Breast epithelium (tissue), 4 donors: ENCODE measurements around the gene DET1. TPM values are rescaled to one million over a fixed set of nuclear protein-coding genes. Genes with fewer than 3 reads are reported as not detected.

ENCODE experiments used
- DNase-seq, 2 donors: peaks; one replicate each; pipeline ENCODE4 v3.0.0-alpha.2; 2019; ENCODE audit warnings: low spot score in 2 of 2
- H3K27ac ChIP-seq, 2 donors: fragments of 200-600 bp; sonication (generic) in 1 of 2; one replicate each; pipeline ENCODE4 v1.5.1; 2016 to 2019; ENCODE audit warnings: mild to moderate bottlenecking in 1 of 2
- H3K27me3 ChIP-seq, 2 donors: fragments of 200-600 bp; sonication (generic) in 1 of 2; one replicate each; pipeline versions ENCODE4 v1.5.1 to v1.6.0; 2017 to 2019; ENCODE audit warnings: control low read depth in 1 of 2, mild to moderate bottlenecking in 1 of 2
- H3K36me3 ChIP-seq: fragments of 200-600 bp; one replicate; pipeline ENCODE4 v1.5.1; 2019
- H3K4me1 ChIP-seq, 2 donors: fragments of 200-600 bp; sonication (generic); one replicate each; pipeline ENCODE4 v1.5.1; 2016 to 2019; ENCODE audit warnings: control low read depth in 1 of 2
- H3K4me3 ChIP-seq, 3 donors: fragments of 200-600 bp; sonication (generic); 1 replicate in 2 of 3; 2 replicates in 1 of 3; pipeline ENCODE4 v1.5.1; 2016 to 2019; ENCODE audit warnings: mild to moderate bottlenecking in 3 of 3, moderate library complexity in 2 of 3
- H3K9me3 ChIP-seq, 2 donors: fragments of 200-600 bp; sonication (generic) in 1 of 2; one replicate each; pipeline ENCODE4 v1.5.1; 2016 to 2019; ENCODE audit warnings: control low read depth in 1 of 2
- POLR2A ChIP-seq: fragments of 450-650 bp; IDR thresholded peaks from one replicate; pipeline ENCODE4 v1.6.1; 2016; ENCODE audit warnings: antibody characterized with exemption, mild to moderate bottlenecking, moderate library complexity
- POLR2AphosphoS5 ChIP-seq, 3 donors: sonication (generic); formaldehyde crosslinking; IDR thresholded peaks; one replicate each; pipeline ENCODE4 v1.6.1; 2017; ENCODE audit warnings: antibody characterized with exemption in 3 of 3
- intact Hi-C: fragments of 100-400 bp; cut with DNase I; formaldehyde crosslinking; loops from one replicate; pipeline ENCODE4 v1.15.1; 2023; ENCODE audit warnings: low total_unique reads
- total RNA-seq, 3 donors: library from RNA; depleted of rRNA; stranded (reverse); fragments of >200 nt; gene quantifications; one replicate each; pipeline ENCODE4 v1.1.0, GENCODE V29; 2016
- TF ChIP-seq, protein P1 (sequence below), 3 donors: fragments of 450-650 bp; IDR thresholded peaks; one replicate each; pipeline ENCODE4 v1.5.1; 2016 to 2017; ENCODE audit warnings: antibody characterized with exemption in 3 of 3, mild to moderate bottlenecking in 3 of 3, moderate library complexity in 3 of 3

DET1 gene
- total RNA-seq, 3 donors from 2014 or later = 7.2 to 19.6 (median 12.1) TPM

DNA sequence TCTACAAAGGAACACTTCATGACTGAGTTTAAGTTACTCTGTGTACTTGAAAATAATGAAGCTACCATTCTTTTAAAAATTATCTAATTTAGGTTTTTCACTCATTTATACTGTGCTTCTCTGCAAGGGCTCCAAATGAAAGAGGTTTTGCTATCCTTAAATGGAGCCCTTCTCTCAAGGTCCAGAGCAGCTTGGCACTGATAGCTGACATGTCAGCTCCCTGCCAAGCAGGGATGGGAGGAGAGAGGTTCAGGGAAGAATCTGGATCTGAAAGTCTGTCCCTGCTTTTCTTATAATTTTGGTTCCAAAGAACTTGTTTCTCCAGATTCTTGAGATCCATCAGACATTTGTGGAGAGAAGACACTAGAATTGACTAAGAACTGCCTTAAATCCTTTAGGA lies 39.9 kb downstream of the DET1 start:
- H3K27me3 ChIP-seq = no peaks in the 10 kb centered on the region
- H3K27ac ChIP-seq = no peak overlapping the region
- DNase-seq = no peak
- TF ChIP-seq, protein P1, sequence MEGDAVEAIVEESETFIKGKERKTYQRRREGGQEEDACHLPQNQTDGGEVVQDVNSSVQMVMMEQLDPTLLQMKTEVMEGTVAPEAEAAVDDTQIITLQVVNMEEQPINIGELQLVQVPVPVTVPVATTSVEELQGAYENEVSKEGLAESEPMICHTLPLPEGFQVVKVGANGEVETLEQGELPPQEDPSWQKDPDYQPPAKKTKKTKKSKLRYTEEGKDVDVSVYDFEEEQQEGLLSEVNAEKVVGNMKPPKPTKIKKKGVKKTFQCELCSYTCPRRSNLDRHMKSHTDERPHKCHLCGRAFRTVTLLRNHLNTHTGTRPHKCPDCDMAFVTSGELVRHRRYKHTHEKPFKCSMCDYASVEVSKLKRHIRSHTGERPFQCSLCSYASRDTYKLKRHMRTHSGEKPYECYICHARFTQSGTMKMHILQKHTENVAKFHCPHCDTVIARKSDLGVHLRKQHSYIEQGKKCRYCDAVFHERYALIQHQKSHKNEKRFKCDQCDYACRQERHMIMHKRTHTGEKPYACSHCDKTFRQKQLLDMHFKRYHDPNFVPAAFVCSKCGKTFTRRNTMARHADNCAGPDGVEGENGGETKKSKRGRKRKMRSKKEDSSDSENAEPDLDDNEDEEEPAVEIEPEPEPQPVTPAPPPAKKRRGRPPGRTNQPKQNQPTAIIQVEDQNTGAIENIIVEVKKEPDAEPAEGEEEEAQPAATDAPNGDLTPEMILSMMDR (IDR thresholded peaks at IDR 0.05) = no peak
- TF ChIP-seq POLR2A = no peak
- no peaks in the 10 kb centered on the region for H3K9me3 ChIP-seq
- no peaks in the 10 kb centered on the region for H3K4me1 ChIP-seq
- no peaks in the 10 kb centered on the region for H3K36me3 ChIP-seq
- H3K4me3 ChIP-seq = no peak overlapping the region
- intact Hi-C loops = no loop called here

DNA sequence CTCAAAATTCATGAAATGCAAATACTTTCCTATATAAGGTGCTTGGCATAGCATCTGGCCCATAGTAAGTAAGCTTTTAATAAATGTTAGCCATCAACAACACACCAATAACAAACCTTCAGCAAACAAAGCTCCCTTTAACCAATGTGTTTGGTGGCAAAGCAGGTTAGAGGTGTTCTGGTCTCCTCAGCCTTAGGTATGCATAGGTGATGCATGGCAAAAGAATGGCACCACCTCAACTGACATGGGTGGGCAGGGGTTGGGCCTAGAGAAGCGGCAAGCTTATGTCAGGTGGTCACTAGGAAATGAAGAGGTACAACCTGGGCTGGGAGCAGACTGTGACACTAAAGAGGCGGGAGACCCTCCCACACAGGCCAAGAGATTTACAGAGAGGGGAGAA lies 40.8 kb downstream of the DET1 start:
- no peak for DNase-seq
- no peaks in the 10 kb centered on the region for H3K36me3 ChIP-seq

DNA sequence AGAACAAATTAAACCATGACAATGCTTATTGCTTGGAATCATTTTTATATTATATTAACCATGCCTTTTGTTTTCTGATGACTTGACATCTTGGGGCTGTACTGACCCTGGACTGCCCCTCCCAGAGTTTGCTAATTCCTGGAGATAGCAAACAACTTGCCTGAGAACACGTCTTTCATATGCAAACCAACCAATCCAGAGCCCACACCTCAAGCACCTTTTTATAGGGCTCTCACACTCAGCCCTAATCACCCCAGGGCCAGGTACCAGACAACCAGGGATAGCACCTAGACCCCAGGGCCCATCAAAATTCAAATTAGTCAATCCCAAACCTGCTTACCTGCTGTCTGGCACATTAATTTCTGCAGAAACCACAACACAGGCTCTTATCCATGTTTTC lies 42.0 kb downstream of the DET1 start:
- TF ChIP-seq, protein P1 (IDR thresholded peaks at IDR 0.05) = no peak
- TF ChIP-seq POLR2A (no peak), POLR2AphosphoS5 (IDR thresholded peaks at IDR 0.05) (no peak)
- no peaks in the 10 kb centered on the region for H3K36me3 ChIP-seq
- no peaks in the 10 kb centered on the region for H3K4me1 ChIP-seq
- no peaks in the 10 kb centered on the region for H3K27me3 ChIP-seq
- H3K4me3 ChIP-seq = no peak overlapping the region
- DNase-seq = no peak
- no peak overlapping the region for H3K27ac ChIP-seq
- no peaks in the 10 kb centered on the region for H3K9me3 ChIP-seq
- intact Hi-C loops = no loop called here

More for the DNA sequence above, 40.8 kb downstream of the DET1 start:
- no peak for TF ChIP-seq POLR2A
- TF ChIP-seq POLR2AphosphoS5 (IDR thresholded peaks at IDR 0.05) = no peak
- TF ChIP-seq, protein P1 (IDR thresholded peaks at IDR 0.05) = no peak
- intact Hi-C loops = no loop called here
- Histone ChIP-seq H3K27ac (no peak overlapping the region), H3K27me3 (no peaks in the 10 kb centered on the region), H3K4me3 (no peak overlapping the region), H3K9me3 (no peaks in the 10 kb centered on the region), H3K4me1 (no peaks in the 10 kb centered on the region)

- no peak overlapping the region for H3K27ac ChIP-seq
- H3K36me3 ChIP-seq = no peaks in the 10 kb centered on the region
- H3K4me1 ChIP-seq = no peaks in the 10 kb centered on the region
- TF ChIP-seq, protein P1 (IDR thresholded peaks at IDR 0.05) = no peak
- TF ChIP-seq POLR2A (no peak), POLR2AphosphoS5 (IDR thresholded peaks at IDR 0.05) (no peak)
- intact Hi-C loops = no loop called here
- H3K4me3 ChIP-seq = no peak overlapping the region
- no peaks in the 10 kb centered on the region for H3K27me3 ChIP-seq
- H3K9me3 ChIP-seq = no peaks in the 10 kb centered on the region
- DNase-seq = no peak
These were observed 47.5 kb downstream of the DET1 start for GRCh38 chr15:88498996-88499395.

- Histone ChIP-seq H3K27me3 (no peaks in the 10 kb centered on the region), H3K4me1 (no peaks in the 10 kb centered on the region), H3K36me3 (no peaks in the 10 kb centered on the region), H3K27ac (no peak overlapping the region), H3K9me3 (no peaks in the 10 kb centered on the region), H3K4me3 (no peak overlapping the region)
- no peak for DNase-seq
- intact Hi-C loops = no loop called here
- no peak for TF ChIP-seq POLR2A
- TF ChIP-seq, protein P1 (IDR thresholded peaks at IDR 0.05) = no peak
- no peak for TF ChIP-seq POLR2AphosphoS5 (IDR thresholded peaks at IDR 0.05)
These were observed 49.2 kb downstream of the DET1 start for GRCh38 chr15:88497109-88497765.
